Measurements from ENCODE around the gene ARID5A. TPM values are rescaled to one million over a fixed set of nuclear protein-coding genes. Genes with fewer than 3 reads are reported as not detected.

The ARID5A gene
- total RNA-seq, 1 donor from 2014 or later, result 38.8 TPM

- H3K4me3 ChIP-seq (ENCODE audit: low read depth, low read length), result no peak overlapping the region
- no peaks in the 10 kb centered on the region for H3K27me3 ChIP-seq (ENCODE audit: control insufficient read depth, insufficient read depth, low read length)
- H3K36me3 ChIP-seq (ENCODE audit: control insufficient read depth, insufficient read depth, low read length), result no peaks in the 10 kb centered on the region
- no peak for TF ChIP-seq CTCF (IDR thresholded peaks at IDR 0.05; ENCODE audit: insufficient read depth, low read length, poor library complexity, severe bottlenecking)
- no peak for DNase-seq (ENCODE audit: low read depth)
Measured at GRCh38 chr2:96558061-96558460, 21.5 kb downstream of the ARID5A start.

GRCh38 chr2:96558485-96558884, 21.9 kb downstream of the ARID5A start:
- no peak for TF ChIP-seq CTCF (IDR thresholded peaks at IDR 0.05; ENCODE audit: insufficient read depth, low read length, poor library complexity, severe bottlenecking)
- DNase-seq (ENCODE audit: low read depth), result no peak
- no peak overlapping the region for H3K4me3 ChIP-seq (ENCODE audit: low read depth, low read length)
- H3K27me3 ChIP-seq (ENCODE audit: control insufficient read depth, insufficient read depth, low read length), result no peaks in the 10 kb centered on the region
- H3K36me3 ChIP-seq (ENCODE audit: control insufficient read depth, insufficient read depth, low read length), result no peaks in the 10 kb centered on the region

- no peak for DNase-seq (ENCODE audit: low read depth)
- TF ChIP-seq CTCF (IDR thresholded peaks at IDR 0.05; ENCODE audit: insufficient read depth, low read length, poor library complexity, severe bottlenecking), result no peak
- no peak overlapping the region for H3K4me3 ChIP-seq (ENCODE audit: low read depth, low read length)
Measured at GRCh38 chr2:96564026-96564425, 27.5 kb downstream of the ARID5A start.

GRCh38 chr2:96564563-96564962, 28.0 kb downstream of the ARID5A start:
- Histone ChIP-seq H3K4me3 (ENCODE audit: low read depth, low read length) (no peak overlapping the region), H3K27me3 (ENCODE audit: control insufficient read depth, insufficient read depth, low read length) (no peaks in the 10 kb centered on the region), H3K36me3 (ENCODE audit: control insufficient read depth, insufficient read depth, low read length) (no peaks in the 10 kb centered on the region)
- DNase-seq (ENCODE audit: low read depth), result no peak
- no peak for TF ChIP-seq CTCF (IDR thresholded peaks at IDR 0.05; ENCODE audit: insufficient read depth, low read length, poor library complexity, severe bottlenecking)

More at GRCh38 chr2:96564026-96564425, 27.5 kb downstream of the ARID5A start:
- Histone ChIP-seq H3K27me3 (ENCODE audit: control insufficient read depth, insufficient read depth, low read length) (no peaks in the 10 kb centered on the region), H3K36me3 (ENCODE audit: control insufficient read depth, insufficient read depth, low read length) (no peaks in the 10 kb centered on the region)

- no peak for TF ChIP-seq CTCF (IDR thresholded peaks at IDR 0.05; ENCODE audit: insufficient read depth, low read length, poor library complexity, severe bottlenecking)
- Histone ChIP-seq H3K4me3 (ENCODE audit: low read depth, low read length) (no peak overlapping the region), H3K27me3 (ENCODE audit: control insufficient read depth, insufficient read depth, low read length) (no peaks in the 10 kb centered on the region), H3K36me3 (ENCODE audit: control insufficient read depth, insufficient read depth, low read length) (no peaks in the 10 kb centered on the region)
- DNase-seq (ENCODE audit: low read depth), result no peak
Measured at GRCh38 chr2:96565111-96565510, 28.6 kb downstream of the ARID5A start.

GRCh38 chr2:96568094-96568493, 31.5 kb downstream of the ARID5A start:
- Histone ChIP-seq H3K27me3 (ENCODE audit: control insufficient read depth, insufficient read depth, low read length) (no peaks in the 10 kb centered on the region), H3K36me3 (ENCODE audit: control insufficient read depth, insufficient read depth, low read length) (no peaks in the 10 kb centered on the region), H3K4me3 (ENCODE audit: low read depth, low read length) (no peak overlapping the region)
- no peak for DNase-seq (ENCODE audit: low read depth)
- no peak for TF ChIP-seq CTCF (IDR thresholded peaks at IDR 0.05; ENCODE audit: insufficient read depth, low read length, poor library complexity, severe bottlenecking)

All from kidney epithelial cell (primary cell).